ENCODE data around the gene CKAP2.
"Not testable (repeated sequence)": the region's sequence is repeated elsewhere in the genome, so short reads cannot be mapped to it uniquely, and the experiment has no call there.

The CKAP2 gene

GRCh38 chr13:52452470-52452869 lies 2.8 kb upstream of the CKAP2 start:
- DNase-seq (ENCODE audit: low read depth, low spot score), result no peak

GRCh38 chr13:52454459-52454819 lies 839 bp upstream of the CKAP2 start:
- no peak for DNase-seq (ENCODE audit: low read depth, low spot score)

DNA sequence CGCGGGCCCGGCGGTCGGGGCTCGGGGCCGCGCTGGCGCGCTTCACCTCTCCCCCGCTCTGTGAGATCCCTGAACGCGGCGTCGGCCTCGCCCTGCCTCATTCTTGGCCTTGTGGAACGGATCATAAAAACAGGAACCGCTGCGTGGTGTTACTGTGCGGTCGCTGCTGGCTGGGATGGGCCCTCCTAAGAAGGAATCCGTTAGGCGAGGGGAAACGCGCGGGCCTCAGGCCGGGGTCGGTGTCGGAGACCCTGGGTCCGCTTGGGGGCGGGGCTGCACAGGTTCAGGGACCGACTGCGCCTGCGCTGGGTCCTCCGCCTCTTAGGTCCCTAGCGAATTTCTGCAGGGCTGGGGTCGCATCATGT lies 381 bp downstream of the CKAP2 start:
- no peak for DNase-seq (ENCODE audit: low read depth, low spot score)

DNA sequence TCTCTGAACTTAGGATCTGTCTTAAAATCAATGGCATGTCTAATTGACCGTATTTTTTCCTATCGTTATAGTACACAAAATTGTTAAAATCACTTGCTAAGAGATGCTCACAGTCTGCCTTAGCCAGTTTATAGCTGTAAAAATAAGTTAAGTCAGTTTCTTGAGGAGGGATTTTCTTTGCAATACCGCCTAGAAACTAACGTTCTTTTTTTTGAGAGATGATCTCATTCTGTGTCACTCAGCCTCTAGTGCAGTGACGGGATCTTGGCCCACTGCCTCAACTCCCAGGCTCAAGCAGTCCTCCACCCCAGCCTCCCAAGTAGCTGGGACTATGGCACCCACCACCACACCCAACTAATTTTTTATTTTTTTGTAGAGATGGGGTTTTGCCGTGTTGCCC lies 4.4 kb downstream of the CKAP2 start:
- no peak for DNase-seq (ENCODE audit: low read depth, low spot score)

GRCh38 chr13:52461265-52461664 lies 6.0 kb downstream of the CKAP2 start:
- DNase-seq (ENCODE audit: low read depth, low spot score), result no peak

- no peak for DNase-seq (ENCODE audit: low read depth, low spot score)
These were observed 8.2 kb downstream of the CKAP2 start for GRCh38 chr13:52463526-52463925.

- not testable (repeated sequence) for DNase-seq (ENCODE audit: low read depth, low spot score)
These were observed 13.2 kb downstream of the CKAP2 start for GRCh38 chr13:52468487-52468886.

- not testable (repeated sequence) for DNase-seq (ENCODE audit: low read depth, low spot score)
These were observed 25.6 kb downstream of the CKAP2 start for GRCh38 chr13:52480677-52481428.

DNA sequence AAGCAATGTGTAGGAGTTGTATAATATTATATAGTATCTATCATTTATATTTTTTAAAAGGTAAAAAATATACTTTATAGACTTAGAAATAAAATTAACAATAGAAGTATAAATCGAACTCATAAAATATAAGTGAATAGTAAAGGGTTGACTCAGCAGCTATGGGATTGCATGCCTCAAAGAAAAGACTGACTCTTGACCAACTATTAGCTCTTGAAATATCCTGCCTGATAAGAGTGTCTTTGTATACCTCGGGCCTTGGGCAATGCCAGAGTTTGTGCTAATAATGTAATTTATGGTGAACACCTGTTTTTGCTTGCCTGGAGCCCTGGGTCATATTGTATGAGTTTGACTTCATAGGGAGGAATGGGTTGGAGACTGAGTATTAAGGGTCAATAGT lies 31.8 kb downstream of the CKAP2 start:
- DNase-seq (ENCODE audit: low read depth, low spot score), result not testable (repeated sequence)

DNA sequence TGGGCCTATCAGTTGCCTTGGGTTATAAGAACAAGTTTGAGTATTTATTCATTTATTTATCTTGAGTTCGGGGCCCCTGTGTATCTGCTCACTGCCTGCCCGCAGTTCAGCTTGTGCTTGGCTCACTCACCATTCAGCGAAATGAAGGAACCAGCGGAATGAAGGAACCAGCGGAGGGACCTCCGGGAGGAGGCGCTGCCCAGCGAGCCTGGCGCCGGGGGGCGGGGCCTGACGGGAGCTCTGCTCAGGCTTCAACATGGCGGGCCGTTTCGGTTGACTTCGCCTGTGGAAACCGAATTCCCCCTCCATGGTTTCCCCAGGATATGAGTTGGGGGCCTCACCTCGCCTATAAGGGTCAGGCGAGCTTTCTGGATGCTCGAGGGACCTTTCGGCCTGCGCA lies 33.5 kb downstream of the CKAP2 start:
- DNase-seq (ENCODE audit: low read depth, low spot score), result not testable (repeated sequence)

GRCh38 chr13:52491015-52491414 lies 35.7 kb downstream of the CKAP2 start:
- DNase-seq (ENCODE audit: low read depth, low spot score), result not testable (repeated sequence)

DNA sequence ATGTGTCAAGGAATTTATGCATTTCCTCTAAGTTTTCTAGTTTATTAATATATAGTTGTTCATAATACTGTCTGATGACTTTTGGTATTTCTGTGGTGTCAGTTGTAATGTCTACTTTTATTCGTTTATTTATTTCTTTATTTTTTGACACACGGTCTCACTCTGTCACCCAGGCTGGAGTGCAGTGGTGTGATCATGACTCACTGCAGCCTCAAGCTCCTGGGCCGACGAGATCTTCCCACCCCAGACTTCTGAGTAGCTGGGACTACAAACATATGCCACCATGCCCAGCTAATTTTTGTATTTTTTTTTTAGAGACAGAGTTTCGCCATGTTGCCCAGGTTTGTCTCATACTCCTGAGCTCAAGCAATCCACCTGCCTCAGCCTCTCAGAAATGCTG lies 39.0 kb downstream of the CKAP2 start:
- not testable (repeated sequence) for DNase-seq (ENCODE audit: low read depth, low spot score)

DNA sequence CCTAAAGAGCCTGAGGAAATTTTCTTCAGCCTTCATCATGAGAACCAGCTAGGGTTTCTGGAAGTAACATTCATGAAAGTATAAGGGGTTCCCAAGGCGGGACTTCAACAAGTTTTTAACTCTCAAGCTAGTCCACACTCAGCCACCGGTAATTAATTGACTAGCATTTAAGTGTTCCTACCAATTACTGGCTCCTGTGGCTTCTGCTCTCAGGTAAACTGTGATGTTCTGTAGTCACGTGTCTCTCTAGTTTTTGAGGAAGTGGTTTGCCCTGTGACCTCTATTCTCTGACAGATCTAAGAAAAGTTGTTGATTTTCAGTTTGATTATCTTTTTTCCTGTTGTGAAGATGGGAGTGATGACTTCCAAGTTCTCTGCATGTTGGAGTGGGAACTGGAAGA lies 42.7 kb downstream of the CKAP2 start:
- not testable (repeated sequence) for DNase-seq (ENCODE audit: low read depth, low spot score)

GRCh38 chr13:52502277-52502676 lies 47.0 kb downstream of the CKAP2 start:
- DNase-seq (ENCODE audit: low read depth, low spot score), result not testable (repeated sequence)

DNA sequence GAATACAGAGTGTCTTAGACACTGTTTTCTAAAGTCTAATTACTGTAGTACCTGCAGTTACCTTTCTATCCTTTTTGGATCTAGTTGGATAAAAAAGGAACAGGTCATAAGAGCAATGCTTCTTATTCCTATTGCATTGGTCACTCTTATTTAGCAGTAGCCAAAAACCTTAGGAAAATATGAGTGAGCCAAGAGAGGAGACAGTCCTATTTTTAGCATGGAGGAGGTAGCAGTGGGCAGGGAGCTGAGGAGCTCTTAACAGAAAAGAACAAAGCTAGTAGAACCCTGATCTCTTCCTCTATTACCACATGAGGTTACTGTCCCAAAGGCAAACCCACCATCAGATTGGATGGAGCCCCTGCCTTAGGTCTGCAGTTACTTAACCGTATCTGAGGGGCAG lies 50.6 kb downstream of the CKAP2 start:
- not testable (repeated sequence) for DNase-seq (ENCODE audit: low read depth, low spot score)

- not testable (repeated sequence) for DNase-seq (ENCODE audit: low read depth, low spot score)
These were observed 54.3 kb downstream of the CKAP2 start for GRCh38 chr13:52509532-52509931.

GRCh38 chr13:52510221-52510797 lies 55.0 kb downstream of the CKAP2 start:
- not testable (repeated sequence) for DNase-seq (ENCODE audit: low read depth, low spot score)

DNA sequence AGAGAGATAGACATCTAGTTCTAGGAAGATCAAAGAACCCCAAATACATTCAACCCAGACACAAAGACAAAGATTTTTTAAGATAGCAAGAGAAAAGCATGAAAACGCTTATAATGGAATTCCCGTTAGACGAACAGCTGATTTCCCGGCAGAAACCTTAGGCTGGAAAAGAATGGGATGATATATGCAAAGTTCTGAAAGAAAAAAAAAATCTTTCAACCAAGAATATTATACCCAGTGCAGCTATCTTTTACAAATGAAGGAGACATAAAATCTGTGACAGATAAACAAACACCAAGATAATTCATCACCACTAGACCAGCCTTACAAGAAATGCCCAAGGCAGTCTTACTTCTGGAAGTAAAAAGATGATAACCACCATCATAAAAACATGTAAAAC lies 56.3 kb downstream of the CKAP2 start:
- DNase-seq (ENCODE audit: low read depth, low spot score), result not testable (repeated sequence)

- not testable (repeated sequence) for DNase-seq (ENCODE audit: low read depth, low spot score)
These were observed 58.8 kb downstream of the CKAP2 start for GRCh38 chr13:52513957-52514596.

DNA sequence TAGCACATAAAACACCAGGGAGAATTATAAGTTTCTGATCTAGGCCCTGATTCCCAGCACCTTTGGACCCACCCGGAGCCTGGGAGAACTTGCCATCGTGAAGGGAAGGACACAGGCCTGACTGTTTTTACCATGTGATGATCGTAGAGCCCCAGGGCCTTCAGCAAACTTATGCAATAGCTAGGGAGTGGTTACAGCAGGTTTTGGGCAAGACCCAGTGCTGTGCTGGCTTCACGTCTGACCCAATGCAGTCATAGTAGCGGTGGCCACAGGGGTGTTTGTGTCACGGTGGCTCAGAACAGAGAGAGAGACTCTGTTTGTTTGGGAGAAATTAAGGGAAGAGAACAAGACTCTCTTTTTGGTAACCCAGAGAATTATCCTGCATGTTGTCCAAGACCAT lies 68.0 kb downstream of the CKAP2 start:
- not testable (repeated sequence) for DNase-seq (ENCODE audit: low read depth, low spot score)
